Endodermal cell (in vitro differentiated cells): ENCODE results near the gene MRGPRD. TPM values are rescaled to one million over a fixed set of nuclear protein-coding genes. Genes with fewer than 3 reads are reported as not detected.

Experiments
- DNase-seq: peaks from one replicate; pipeline ENCODE4 v3.0.0-alpha.2; 2017
- H3K27ac ChIP-seq: 2 replicates; pipeline ENCODE4 v1.5.1; 2013; ENCODE audit warnings: mild to moderate bottlenecking, low read depth, low read length, moderate library complexity
- H3K27me3 ChIP-seq: 2 replicates; pipeline ENCODE4 v1.6.1; 2013; ENCODE audit warnings: mild to moderate bottlenecking, low read length, moderate library complexity; ENCODE audit not compliant: insufficient read depth, control insufficient read depth, poor library complexity, severe bottlenecking
- H3K36me3 ChIP-seq: 2 replicates; pipeline ENCODE4 v1.7.0; 2013; ENCODE audit warnings: mild to moderate bottlenecking, low read length, moderate library complexity; ENCODE audit not compliant: control insufficient read depth, insufficient read depth
- H3K4me1 ChIP-seq: one replicate; pipeline ENCODE4 v1.7.0; 2013; ENCODE audit warnings: low read length; ENCODE audit not compliant: control insufficient read depth, insufficient read depth
- H3K4me3 ChIP-seq: 2 replicates; pipeline ENCODE4 v1.5.1; 2013; ENCODE audit warnings: mild to moderate bottlenecking, low read length, moderate library complexity
- H3K9ac ChIP-seq: 2 replicates; pipeline ENCODE4 v1.6.1; 2013; ENCODE audit warnings: mild to moderate bottlenecking, low read length, moderate library complexity; ENCODE audit not compliant: poor library complexity, severe bottlenecking; ENCODE audit errors: extremely low read depth
- H3K9me3 ChIP-seq: 2 replicates; pipeline ENCODE4 v1.6.1; 2013; ENCODE audit warnings: mild to moderate bottlenecking, low read length, moderate library complexity; ENCODE audit not compliant: control insufficient read depth
- H3K27ac Mint-ChIP-seq: 2 replicates; pipeline ENCODE4 v1.8.0; 2020; ENCODE audit warnings: mixed read lengths
- H3K27me3 Mint-ChIP-seq: 2 replicates; pipeline ENCODE4 v1.8.0; 2021; ENCODE audit warnings: mild to moderate bottlenecking, mixed read lengths; ENCODE audit not compliant: insufficient read depth
- H3K36me3 Mint-ChIP-seq: 2 replicates; pipeline ENCODE4 v1.8.0; 2020; ENCODE audit warnings: low read depth, mixed read lengths
- H3K4me1 Mint-ChIP-seq: 2 replicates; pipeline ENCODE4 v1.8.0; 2020; ENCODE audit warnings: mixed read lengths
- H3K4me3 Mint-ChIP-seq: 2 replicates; pipeline ENCODE4 v1.8.0; 2020; ENCODE audit warnings: mild to moderate bottlenecking, moderate library complexity, mixed read lengths
- H3K9me3 Mint-ChIP-seq: 2 replicates; pipeline ENCODE4 v1.8.0; 2020; ENCODE audit warnings: mild to moderate bottlenecking, mixed read lengths
- WGBS, 2 experiments: methylation state at CpG; one replicate each; pipeline versions ENCODE4 v1.1.5 to v1.1.7; 2013; ENCODE audit warnings: missing lambda C conversion rate in 2 of 2, mixed read lengths in 1 of 2; ENCODE audit not compliant: insufficient coverage in 1 of 2, insufficient read length in 1 of 2; 5-methylcytosine and 5-hydroxymethylcytosine counted together
- total RNA-seq, 2 donors: library from RNA; stranded (reverse); fragmentation: NEBNext Ultra II Directional in 1 of 2; extraction: Animal tissue kit (Norgen Biotek cat#: 25700) in 1 of 2; gene quantifications; 2 replicates in 1 of 2; 3 replicates in 1 of 2; pipeline ENCODE4 v1.2.1, GENCODE V29; 2021
- TF ChIP-seq, protein P1 (sequence below): fragments of 200-600 bp; sonication (generic); conservative IDR thresholded peaks from 2 replicates; pipeline ENCODE4 v1.5.0; 2021; ENCODE audit warnings: antibody characterized with exemption, mild to moderate bottlenecking

Gene MRGPRD
- total RNA-seq, 2 donors from 2014 or later, result not detected

DNA sequence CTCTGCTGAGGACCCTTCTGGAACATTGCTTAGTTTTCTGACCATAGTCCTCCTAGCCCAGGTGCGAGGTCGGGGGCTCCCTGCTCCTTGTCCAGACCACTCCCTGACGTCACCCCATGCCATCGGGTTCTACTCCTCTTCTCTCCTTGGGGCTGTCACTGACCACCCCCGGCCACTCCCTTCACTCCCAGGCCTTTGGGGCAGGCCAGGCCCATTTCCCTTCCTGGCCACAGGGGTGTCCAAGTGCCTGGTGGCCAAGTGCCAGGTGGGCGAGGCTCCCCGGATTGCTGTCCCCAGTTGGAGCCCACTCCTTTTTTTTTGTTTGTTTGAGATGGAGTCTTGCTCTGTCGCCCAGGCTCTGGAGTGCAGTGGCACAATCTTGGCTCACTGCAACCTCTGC lies 19.5 kb downstream of the MRGPRD start:
- H3K4me3 ChIP-seq, result no peak overlapping the region
- Mint-ChIP-seq H3K9me3 (no peaks in the 10 kb centered on the region), H3K27ac (no peak overlapping the region), H3K36me3 (no peaks in the 10 kb centered on the region), H3K4me1 (no peaks in the 10 kb centered on the region), H3K27me3 (peaks cover 2% of the 10 kb centered on the region), H3K4me3 (no peak overlapping the region)
- 85 to 100% methylated on average over 2 to 8 of the region's 8 CpGs for WGBS, 2 experiments
- no peak overlapping the region for H3K9ac ChIP-seq
- H3K9me3 ChIP-seq, result peaks cover 3% of the 10 kb centered on the region
- DNase-seq, result peak; percentile 33
- H3K4me1 ChIP-seq, result no peaks in the 10 kb centered on the region
- H3K27ac ChIP-seq, result no peak overlapping the region
- H3K27me3 ChIP-seq, result no peaks in the 10 kb centered on the region
- no peaks in the 10 kb centered on the region for H3K36me3 ChIP-seq
- TF ChIP-seq, protein P1, sequence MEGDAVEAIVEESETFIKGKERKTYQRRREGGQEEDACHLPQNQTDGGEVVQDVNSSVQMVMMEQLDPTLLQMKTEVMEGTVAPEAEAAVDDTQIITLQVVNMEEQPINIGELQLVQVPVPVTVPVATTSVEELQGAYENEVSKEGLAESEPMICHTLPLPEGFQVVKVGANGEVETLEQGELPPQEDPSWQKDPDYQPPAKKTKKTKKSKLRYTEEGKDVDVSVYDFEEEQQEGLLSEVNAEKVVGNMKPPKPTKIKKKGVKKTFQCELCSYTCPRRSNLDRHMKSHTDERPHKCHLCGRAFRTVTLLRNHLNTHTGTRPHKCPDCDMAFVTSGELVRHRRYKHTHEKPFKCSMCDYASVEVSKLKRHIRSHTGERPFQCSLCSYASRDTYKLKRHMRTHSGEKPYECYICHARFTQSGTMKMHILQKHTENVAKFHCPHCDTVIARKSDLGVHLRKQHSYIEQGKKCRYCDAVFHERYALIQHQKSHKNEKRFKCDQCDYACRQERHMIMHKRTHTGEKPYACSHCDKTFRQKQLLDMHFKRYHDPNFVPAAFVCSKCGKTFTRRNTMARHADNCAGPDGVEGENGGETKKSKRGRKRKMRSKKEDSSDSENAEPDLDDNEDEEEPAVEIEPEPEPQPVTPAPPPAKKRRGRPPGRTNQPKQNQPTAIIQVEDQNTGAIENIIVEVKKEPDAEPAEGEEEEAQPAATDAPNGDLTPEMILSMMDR, result no peak

- peak overlapping the region; percentile 24 for H3K27ac ChIP-seq
- Mint-ChIP-seq H3K36me3 (no peaks in the 10 kb centered on the region), H3K4me3 (no peak overlapping the region), H3K27ac (no peak overlapping the region), H3K27me3 (peaks cover 2% of the 10 kb centered on the region), H3K4me1 (no peaks in the 10 kb centered on the region), H3K9me3 (no peaks in the 10 kb centered on the region)
- WGBS, 2 experiments, result 92 to 93% methylated on average over 17 to 25 of the region's 25 CpGs
- H3K9me3 ChIP-seq, result peaks cover 3% of the 10 kb centered on the region
- H3K36me3 ChIP-seq, result no peaks in the 10 kb centered on the region
- no peaks in the 10 kb centered on the region for H3K4me1 ChIP-seq
- TF ChIP-seq, protein P1, result no peak
- no peak overlapping the region for H3K9ac ChIP-seq
- peak; percentile 41 for DNase-seq
- H3K27me3 ChIP-seq, result no peaks in the 10 kb centered on the region
- no peak overlapping the region for H3K4me3 ChIP-seq
Measured at GRCh38 chr11:68960294-68961071, 20.3 kb downstream of the MRGPRD start.

GRCh38 chr11:68959465-68960293 lies 21.1 kb downstream of the MRGPRD start:
- TF ChIP-seq, protein P1, result no peak
- Histone ChIP-seq H3K9ac (no peak overlapping the region), H3K4me1 (no peaks in the 10 kb centered on the region), H3K36me3 (no peaks in the 10 kb centered on the region), H3K27me3 (no peaks in the 10 kb centered on the region), H3K4me3 (no peak overlapping the region), H3K27ac (peak overlapping the region; percentile 24), H3K9me3 (peaks cover 3% of the 10 kb centered on the region)
- Mint-ChIP-seq H3K4me1 (no peaks in the 10 kb centered on the region), H3K36me3 (no peaks in the 10 kb centered on the region), H3K27ac (no peak overlapping the region), H3K4me3 (no peak overlapping the region), H3K27me3 (peaks cover 2% of the 10 kb centered on the region), H3K9me3 (no peaks in the 10 kb centered on the region)
- 92 to 94% methylated on average over 28 to 31 of the region's 31 CpGs for WGBS, 2 experiments
- DNase-seq, result peak; percentile 31
